OCI-LY7 (cell line): Measurements from ENCODE around the gene NR5A2. TPM values are rescaled to one million over a fixed set of nuclear protein-coding genes. Genes with fewer than 3 reads are reported as not detected.

Source experiments
- BruUV-seq: library from RNA; stranded (reverse); fragments of 400-500 nt; replicated peaks from 2 replicates; lab custom pipeline; 2021; lab: Mats Ljungman, UMichigan
- CTCF ChIA-PET: fragments of 300-600 bp; sonication (Branson Sonifier 250); formaldehyde crosslinking; loops from one replicate; lab custom pipeline; 2022; ENCODE audit warnings: antibody characterized with exemption; ENCODE audit not compliant: unreplicated experiment; lab: Charles Lee
- POLR2A ChIA-PET: fragments of 300-600 bp; sonication (Branson Sonifier 250); formaldehyde crosslinking; loops from one replicate; lab custom pipeline; 2022; ENCODE audit warnings: antibody characterized with exemption; lab: Charles Lee
- DNase-seq: peaks from one replicate; pipeline ENCODE4 v3.0.0-alpha.2; 2015; ENCODE audit warnings: low spot score
- H2AFZ ChIP-seq: fragments of 200-600 bp; sonication (generic), shearing (Covaris generic); 2 replicates; pipeline ENCODE4 v1.6.1; 2014; ENCODE audit warnings: mild to moderate bottlenecking, antibody characterized with exemption, low read length, moderate library complexity
- H3K27ac ChIP-seq: fragments of 200-600 bp; sonication (generic); 2 replicates; pipeline ENCODE4 v1.5.1; 2014; ENCODE audit warnings: mixed run types, low read depth, mild to moderate bottlenecking, moderate library complexity, low read length, inconsistent platforms; ENCODE audit not compliant: poor library complexity, severe bottlenecking
- H3K36me3 ChIP-seq: fragments of 200-600 bp; sonication (generic); 2 replicates; pipeline ENCODE4 v1.6.1; 2014; ENCODE audit warnings: mild to moderate bottlenecking, antibody characterized with exemption, low read length, moderate library complexity, mixed read lengths; ENCODE audit not compliant: insufficient read depth
- H3K4me1 ChIP-seq: fragments of 200-600 bp; sonication (generic); 2 replicates; pipeline ENCODE4 v1.5.1; 2014; ENCODE audit warnings: mild to moderate bottlenecking, low read length; ENCODE audit not compliant: insufficient read depth, poor library complexity, severe bottlenecking
- H3K4me2 ChIP-seq: fragments of 200-600 bp; sonication (generic); 2 replicates; pipeline ENCODE4 v1.6.1; 2014; ENCODE audit warnings: mild to moderate bottlenecking, low read length
- H3K4me3 ChIP-seq: fragments of 200-600 bp; sonication (generic); 2 replicates; pipeline ENCODE4 v1.5.1; 2014; ENCODE audit warnings: mild to moderate bottlenecking, low read depth, low read length; ENCODE audit not compliant: poor library complexity, severe bottlenecking
- H3K79me2 ChIP-seq: fragments of 200-600 bp; sonication (generic); 2 replicates; pipeline ENCODE4 v1.6.1; 2016; ENCODE audit warnings: low read depth, mild to moderate bottlenecking, low read length, moderate library complexity, mixed read lengths; ENCODE audit not compliant: insufficient read depth
- H3K9me2 ChIP-seq: fragments of 200-600 bp; sonication (generic); 2 replicates; pipeline ENCODE4 v1.6.1; 2016; ENCODE audit warnings: mild to moderate bottlenecking, low read length, mixed read lengths; ENCODE audit not compliant: insufficient read depth
- H3K9me3 ChIP-seq: fragments of 200-600 bp; sonication (generic); 2 replicates; pipeline ENCODE4 v1.6.1; 2014; ENCODE audit warnings: mild to moderate bottlenecking, mixed run types, low read length, mixed read lengths
- H4K20me1 ChIP-seq: fragments of 200-600 bp; sonication (generic); 2 replicates; pipeline ENCODE4 v1.6.1; 2014; ENCODE audit warnings: mild to moderate bottlenecking, antibody characterized with exemption, low read length, moderate library complexity, mixed read lengths; ENCODE audit not compliant: insufficient read depth
- CTCF ChIP-seq: fragments of 200-600 bp; sonication (generic); conservative IDR thresholded peaks from 2 replicates; pipeline ENCODE4 v1.5.1; 2014; ENCODE audit warnings: mild to moderate bottlenecking, antibody characterized with exemption, low read length, moderate library complexity, mixed read lengths
- EZH2phosphoT487 ChIP-seq: fragments of 200-600 bp; sonication (generic); IDR thresholded peaks from 2 replicates; pipeline ENCODE4 v1.6.1; 2018; ENCODE audit warnings: low read depth, borderline replicate concordance, mild to moderate bottlenecking, mixed run types, antibody characterized with exemption, low read length, moderate library complexity, mixed read lengths
- intact Hi-C: fragments of 100-400 bp; cut with micrococcal nuclease; formaldehyde crosslinking; loops from one replicate; pipeline ENCODE4 v1.10.0; 2022; ENCODE audit not compliant: unreplicated experiment
- total RNA-seq, 2 experiments: library from RNA; depleted of rRNA in 1 of 2; stranded (reverse); fragments of >200 nt in 1 of 2; shearing (Covaris generic) in 1 of 2; gene quantifications; 2 replicates each; pipeline ENCODE4 v1.2.3, GENCODE V29; 2014 to 2022

The NR5A2 gene
- total RNA-seq, 2 experiments from 2014 or later = 2.3 to 3.9 TPM

GRCh38 chr1:200130552-200130951, 103.0 kb downstream of the NR5A2 start:
- H3K27ac ChIP-seq = no peak overlapping the region
- ChIA-PET POLR2A (interaction anchor here (0.5 to 0.7 kb wide), 3 partner anchors 71 to 1408 kb away, joined by 3 to 4 read pairs (median 3); no protein-coding TSS in a partner anchor), CTCF (no interaction called here)
- H3K4me3 ChIP-seq = no peak overlapping the region
- peaks cover 7% of the 10 kb centered on the region for H3K4me1 ChIP-seq
- no peaks in the 10 kb centered on the region for H3K9me2 ChIP-seq
- no peak overlapping the region for H3K4me2 ChIP-seq
- H2AFZ ChIP-seq = 0 out of 2 replicates have a peak overlapping the region, but pooled peaks have one; percentile 13
- TF ChIP-seq CTCF (no peak), EZH2phosphoT487 (no peak)
- H3K9me3 ChIP-seq = no peaks in the 10 kb centered on the region
- H3K79me2 ChIP-seq = no peaks in the 10 kb centered on the region
- intact Hi-C loops = no loop called here
- no peaks in the 10 kb centered on the region for H3K36me3 ChIP-seq
- no peak for DNase-seq
- H4K20me1 ChIP-seq = no peaks in the 10 kb centered on the region
- BruUV-seq = no TSS peak

- intact Hi-C loops = no loop called here
- CTCF ChIA-PET = no interaction called here
- no peaks in the 10 kb centered on the region for H3K9me3 ChIP-seq
- no TSS peak for BruUV-seq
- peaks cover 7% of the 10 kb centered on the region for H3K4me1 ChIP-seq
- POLR2A ChIA-PET = interaction anchor here (0.7 kb wide), 1 partner anchor 33 kb away, joined by 3 read pairs; no protein-coding TSS in a partner anchor
- TF ChIP-seq CTCF = no peak
- H3K27ac ChIP-seq = no peak overlapping the region
- no peaks in the 10 kb centered on the region for H3K9me2 ChIP-seq
- no peaks in the 10 kb centered on the region for H4K20me1 ChIP-seq
- no peak overlapping the region for H2AFZ ChIP-seq
- no peaks in the 10 kb centered on the region for H3K36me3 ChIP-seq
- H3K79me2 ChIP-seq = no peaks in the 10 kb centered on the region
- H3K4me3 ChIP-seq = no peak overlapping the region
- no peak overlapping the region for H3K4me2 ChIP-seq
- DNase-seq = no peak
Measured at GRCh38 chr1:200131551-200132125, 104.1 kb downstream of the NR5A2 start.

DNA sequence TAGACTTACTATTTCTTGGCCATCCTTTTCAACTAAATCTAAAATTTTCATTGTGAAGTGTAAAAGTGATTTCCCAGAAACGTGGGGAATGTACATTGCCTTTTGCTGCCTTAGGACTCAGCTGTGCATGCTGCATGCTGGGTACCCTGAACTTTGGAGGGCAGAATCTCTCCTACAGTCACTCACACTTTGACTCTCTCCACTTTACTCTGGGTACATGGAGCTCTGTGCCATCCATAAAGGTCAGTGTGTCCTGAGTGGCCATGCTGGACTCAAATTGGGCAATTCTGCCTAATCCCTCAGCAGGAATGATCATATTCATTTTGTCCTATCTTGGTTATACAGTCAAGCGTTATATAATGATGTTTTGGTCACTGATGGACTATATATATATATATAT, 105.6 kb downstream of the NR5A2 start:
- no peaks in the 10 kb centered on the region for H3K36me3 ChIP-seq
- DNase-seq = no peak
- CTCF ChIA-PET = no interaction called here
- no peak overlapping the region for H3K4me2 ChIP-seq
- no peak overlapping the region for H2AFZ ChIP-seq
- H4K20me1 ChIP-seq = no peaks in the 10 kb centered on the region
- no peaks in the 10 kb centered on the region for H3K9me3 ChIP-seq
- no peak overlapping the region for H3K4me3 ChIP-seq
- POLR2A ChIA-PET = interaction anchor here (0.5 to 1.2 kb wide), 3 partner anchors 16 to 1107 kb away, joined by 3 to 4 read pairs (median 3); no protein-coding TSS in a partner anchor
- H3K4me1 ChIP-seq = peaks cover 7% of the 10 kb centered on the region
- no peak overlapping the region for H3K27ac ChIP-seq
- TF ChIP-seq EZH2phosphoT487 = no peak
- no peak for TF ChIP-seq CTCF
- no peaks in the 10 kb centered on the region for H3K9me2 ChIP-seq
- no TSS peak for BruUV-seq
- no peaks in the 10 kb centered on the region for H3K79me2 ChIP-seq
- intact Hi-C loops = no loop called here
